Measurements from ENCODE around the gene TM4SF18.

DNA sequence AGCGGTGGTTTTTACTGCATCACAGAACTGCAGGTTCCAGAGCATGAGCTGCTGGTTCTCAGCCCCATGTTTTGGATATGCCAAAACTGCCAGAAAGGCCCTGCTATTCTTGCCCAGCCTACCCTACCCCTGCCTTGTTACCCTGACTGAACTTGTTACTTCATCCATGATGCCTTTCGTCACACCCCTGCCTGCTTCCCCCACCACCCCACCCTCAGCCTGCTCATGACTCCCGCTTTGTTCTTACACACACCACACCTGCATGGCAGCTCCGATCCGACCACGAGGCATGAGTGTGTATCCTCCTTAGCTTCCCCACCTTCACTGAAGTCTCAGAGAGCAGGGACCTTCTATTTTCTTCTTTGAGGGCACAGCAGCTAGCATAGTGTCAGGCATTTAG, 49.1 kb upstream of the TM4SF18 start:
- TF ChIP-seq POLR2AphosphoS5 (IDR thresholded peaks at IDR 0.05; ENCODE audit: low read depth) (no peak), ZNF331 (CRISPR knock-in tag; IDR thresholded peaks at IDR 0.05; ENCODE audit: low read depth) (no peak), EZH2 (IDR thresholded peaks at IDR 0.05; ENCODE audit: low read depth, unreplicated experiment) (no peak)
- TF ChIP-seq, protein P1, sequence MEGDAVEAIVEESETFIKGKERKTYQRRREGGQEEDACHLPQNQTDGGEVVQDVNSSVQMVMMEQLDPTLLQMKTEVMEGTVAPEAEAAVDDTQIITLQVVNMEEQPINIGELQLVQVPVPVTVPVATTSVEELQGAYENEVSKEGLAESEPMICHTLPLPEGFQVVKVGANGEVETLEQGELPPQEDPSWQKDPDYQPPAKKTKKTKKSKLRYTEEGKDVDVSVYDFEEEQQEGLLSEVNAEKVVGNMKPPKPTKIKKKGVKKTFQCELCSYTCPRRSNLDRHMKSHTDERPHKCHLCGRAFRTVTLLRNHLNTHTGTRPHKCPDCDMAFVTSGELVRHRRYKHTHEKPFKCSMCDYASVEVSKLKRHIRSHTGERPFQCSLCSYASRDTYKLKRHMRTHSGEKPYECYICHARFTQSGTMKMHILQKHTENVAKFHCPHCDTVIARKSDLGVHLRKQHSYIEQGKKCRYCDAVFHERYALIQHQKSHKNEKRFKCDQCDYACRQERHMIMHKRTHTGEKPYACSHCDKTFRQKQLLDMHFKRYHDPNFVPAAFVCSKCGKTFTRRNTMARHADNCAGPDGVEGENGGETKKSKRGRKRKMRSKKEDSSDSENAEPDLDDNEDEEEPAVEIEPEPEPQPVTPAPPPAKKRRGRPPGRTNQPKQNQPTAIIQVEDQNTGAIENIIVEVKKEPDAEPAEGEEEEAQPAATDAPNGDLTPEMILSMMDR (conservative IDR thresholded peaks at IDR 0.05; ENCODE audit: low read depth in 2 of 2): no peak
